ENCODE results near the gene CYP2B6. TPM values are rescaled to one million over a fixed set of nuclear protein-coding genes. Genes with fewer than 3 reads are reported as not detected.
"Not testable (repeated sequence)": the region's sequence is repeated elsewhere in the genome, so short reads cannot be mapped to it uniquely, and the experiment has no call there.

CYP2B6 gene
- total RNA-seq, 1 donor from 2014 or later, result not detected

- no peak for TF ChIP-seq CTCF (IDR thresholded peaks at IDR 0.05; ENCODE audit: unreplicated experiment)
- Mint-ChIP-seq H3K4me1 (peaks cover 20% of the 10 kb centered on the region), H3K27me3 (ENCODE audit: low read depth) (peaks cover 19% of the 10 kb centered on the region), H3K9me3 (peaks cover 7% of the 10 kb centered on the region), H3K27ac (peak overlapping the region; percentile 2), H3K4me3 (no peak overlapping the region), H3K36me3 (peaks cover 2% of the 10 kb centered on the region)
- DNase-seq (ENCODE audit: low spot score in 2 of 2, unreplicated experiment in 2 of 2), result no peak
Measured at GRCh38 chr19:41029524-41030432, 38.7 kb downstream of the CYP2B6 start.

- H3K27me3 Mint-ChIP-seq (ENCODE audit: low read depth), result peaks cover 10% of the 10 kb centered on the region
- no peak for TF ChIP-seq CTCF (IDR thresholded peaks at IDR 0.05; ENCODE audit: unreplicated experiment)
- H3K27ac Mint-ChIP-seq, result peak overlapping the region; percentile 60
- peaks cover 2% of the 10 kb centered on the region for H3K36me3 Mint-ChIP-seq
- no peak for DNase-seq (ENCODE audit: low spot score in 2 of 2, unreplicated experiment in 2 of 2)
- peaks cover 11% of the 10 kb centered on the region for H3K9me3 Mint-ChIP-seq
- no peak overlapping the region for H3K4me3 Mint-ChIP-seq
- peaks cover 20% of the 10 kb centered on the region for H3K4me1 Mint-ChIP-seq
Measured at GRCh38 chr19:41030651-41031050, 39.6 kb downstream of the CYP2B6 start.

DNA sequence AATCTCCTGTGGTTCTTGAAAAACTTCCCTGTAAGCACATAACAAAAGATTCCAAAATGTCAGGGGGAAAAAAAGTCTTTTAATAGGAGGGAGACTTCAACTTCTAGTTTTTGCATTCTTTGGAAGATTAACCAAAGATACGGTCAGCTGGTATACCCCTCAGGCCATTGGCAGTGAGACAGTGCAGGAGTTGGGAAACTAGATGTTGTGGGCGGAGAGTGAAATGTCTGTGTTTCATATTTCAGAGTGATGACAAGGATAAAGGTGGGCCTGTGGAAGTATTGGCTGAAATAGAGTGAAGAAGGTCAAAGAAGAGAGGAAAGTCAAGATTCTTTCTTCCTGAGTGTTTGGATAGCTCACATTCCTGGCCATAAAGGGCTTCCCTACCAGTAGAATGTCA, 40.8 kb downstream of the CYP2B6 start:
- H3K4me1 Mint-ChIP-seq, result peaks cover 28% of the 10 kb centered on the region
- H3K9me3 Mint-ChIP-seq, result peaks cover 13% of the 10 kb centered on the region
- H3K4me3 Mint-ChIP-seq, result no peak overlapping the region
- H3K36me3 Mint-ChIP-seq, result peaks cover 2% of the 10 kb centered on the region
- no peak for TF ChIP-seq CTCF (IDR thresholded peaks at IDR 0.05; ENCODE audit: unreplicated experiment)
- peak overlapping the region; percentile 60 for H3K27ac Mint-ChIP-seq
- H3K27me3 Mint-ChIP-seq (ENCODE audit: low read depth), result no peaks in the 10 kb centered on the region
- peak in 1 of 2 experiments; percentile 46 for DNase-seq (ENCODE audit: low spot score in 2 of 2, unreplicated experiment in 2 of 2)

- not testable (repeated sequence) for H3K36me3 Mint-ChIP-seq; H3K27me3 Mint-ChIP-seq (ENCODE audit: low read depth); H3K27ac Mint-ChIP-seq; H3K4me3 Mint-ChIP-seq; DNase-seq (ENCODE audit: low spot score in 2 of 2, unreplicated experiment in 2 of 2)
- Mint-ChIP-seq H3K9me3 (peaks cover 16% of the 10 kb centered on the region), H3K4me1 (peaks cover 28% of the 10 kb centered on the region)
Measured at GRCh38 chr19:41033324-41033723, 42.2 kb downstream of the CYP2B6 start.

DNA sequence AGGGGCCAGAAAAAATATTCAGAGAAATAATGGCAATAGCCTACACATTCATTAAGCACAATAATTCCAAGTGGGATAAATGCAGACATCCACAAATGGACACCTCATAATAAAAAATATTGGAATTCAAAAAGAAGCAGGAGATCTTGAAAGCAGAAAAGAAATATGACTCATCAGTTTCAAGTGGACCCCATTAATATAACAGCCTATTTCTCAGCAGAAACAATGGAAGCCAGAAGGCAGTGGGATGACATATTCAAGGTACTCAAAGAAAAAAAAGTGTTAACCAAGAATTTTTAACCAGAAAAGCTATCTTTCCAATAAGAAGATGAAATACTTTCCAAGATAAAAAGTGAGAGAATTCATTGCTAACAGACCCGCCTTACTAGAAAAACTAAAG, 48.7 kb downstream of the CYP2B6 start:
- H3K4me3 Mint-ChIP-seq, result no peak overlapping the region
- peaks cover 16% of the 10 kb centered on the region for H3K9me3 Mint-ChIP-seq
- H3K4me1 Mint-ChIP-seq, result peaks cover 9% of the 10 kb centered on the region
- no peak for DNase-seq (ENCODE audit: low spot score in 2 of 2, unreplicated experiment in 2 of 2)
- no peak for TF ChIP-seq CTCF (IDR thresholded peaks at IDR 0.05; ENCODE audit: unreplicated experiment)
- H3K36me3 Mint-ChIP-seq, result no peaks in the 10 kb centered on the region
- H3K27me3 Mint-ChIP-seq (ENCODE audit: low read depth), result no peaks in the 10 kb centered on the region
- H3K27ac Mint-ChIP-seq, result no peak overlapping the region

DNA sequence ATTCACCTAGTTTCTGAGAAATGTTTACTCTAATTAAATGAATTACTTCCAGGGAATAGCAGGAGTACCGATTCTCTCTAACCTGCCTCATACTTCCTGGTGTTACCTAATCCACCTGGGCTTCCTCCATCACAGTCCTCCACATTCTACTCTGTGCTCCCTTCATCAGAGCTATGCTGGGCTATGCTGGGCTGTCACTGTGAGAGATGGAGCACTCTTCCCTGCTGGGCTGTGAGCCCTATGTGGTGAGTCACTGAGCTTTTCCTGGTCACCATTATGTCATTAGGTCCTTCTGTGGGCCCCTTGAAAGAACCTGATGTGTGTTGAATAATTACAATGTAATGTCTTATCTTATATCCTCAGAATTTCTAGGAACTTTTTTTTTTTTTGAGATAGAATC, 54.0 kb downstream of the CYP2B6 start:
- H3K36me3 Mint-ChIP-seq; H3K27ac Mint-ChIP-seq; H3K9me3 Mint-ChIP-seq; H3K4me3 Mint-ChIP-seq; H3K4me1 Mint-ChIP-seq; DNase-seq (ENCODE audit: low spot score in 2 of 2, unreplicated experiment in 2 of 2): not testable (repeated sequence)
- peaks cover 15% of the 10 kb centered on the region for H3K27me3 Mint-ChIP-seq (ENCODE audit: low read depth)

Measured in mesothelial cell of epicardium (in vitro differentiated cells).